K562 (cell line): ENCODE data around the gene PRR14. TPM values are rescaled to one million over a fixed set of nuclear protein-coding genes. Genes with fewer than 3 reads are reported as not detected.

Experiments used
- HEY1 ChIP-seq: fragments of 250-450 bp; sonication (Bioruptor Pico); IDR thresholded peaks from 2 replicates; pipeline ENCODE4 v1.5.0; 2020; ENCODE audit warnings: mild to moderate bottlenecking, moderate library complexity, borderline replicate concordance
- L3MBTL2 ChIP-seq: fragments of 450-650 bp; IDR thresholded peaks from 2 replicates; pipeline ENCODE4 v1.6.1; 2016; ENCODE audit warnings: mild to moderate bottlenecking, moderate library complexity
- MGA ChIP-seq: fragments of 450-650 bp; IDR thresholded peaks from 2 replicates; pipeline ENCODE4 v1.6.1; 2016; ENCODE audit warnings: mild to moderate bottlenecking, moderate library complexity
- NFRKB ChIP-seq: fragments of 450-650 bp; IDR thresholded peaks from 2 replicates; pipeline ENCODE4 v1.6.1; 2016; ENCODE audit warnings: low read depth
- SMAD4 ChIP-seq: fragments of 250-450 bp; sonication (Bioruptor Pico); conservative IDR thresholded peaks from 2 replicates; pipeline ENCODE4 v1.8.0; 2021; ENCODE audit warnings: inconsistent platforms, mild to moderate bottlenecking, moderate library complexity
- TCFL5 ChIP-seq: fragments of 250-450 bp; sonication (Bioruptor Pico); conservative IDR thresholded peaks from 2 replicates; pipeline ENCODE4 v1.6.1; 2021; ENCODE audit warnings: mild to moderate bottlenecking, moderate library complexity, matching md5 sums
- TEAD2 ChIP-seq: fragments of 450-650 bp; IDR thresholded peaks from 2 replicates; pipeline ENCODE4 v1.6.1; 2016; ENCODE audit warnings: missing genetic modification characterization, control low read depth, missing compliant biosample characterization
- XRCC5 ChIP-seq: fragments of 200-400 bp; formaldehyde crosslinking; IDR thresholded peaks from 2 replicates; pipeline ENCODE4 v1.6.1; 2017; ENCODE audit warnings: low read depth, mild to moderate bottlenecking, low read length
- ZFP91 ChIP-seq: sonication (generic); formaldehyde crosslinking; IDR thresholded peaks from 2 replicates; pipeline ENCODE4 v1.8.0; 2022; ENCODE audit warnings: mild to moderate bottlenecking, missing genetic modification reagents
- ZNF140 ChIP-seq: fragments of 250-450 bp; sonication (Bioruptor Pico); IDR thresholded peaks from 2 replicates; pipeline ENCODE4 v1.8.0; 2021; ENCODE audit warnings: moderate library complexity, mild to moderate bottlenecking, inconsistent platforms
- ZNF24 ChIP-seq: fragments of 450-650 bp; IDR thresholded peaks from 2 replicates; pipeline ENCODE4 v1.6.1; 2016
- ZNF77 ChIP-seq: fragments of 250-450 bp; sonication (Bioruptor Pico); IDR thresholded peaks from 2 replicates; pipeline ENCODE4 v1.5.0; 2020
- polyA plus RNA-seq, 8 experiments: library from polyadenylated mRNA; depleted of rRNA in 4 of 8; stranded (reverse) in 5 of 8; unstranded in 3 of 8; fragments of >200 nt; fragmentation: Nextera tagmentation in 2 of 8; fragmentation: Illumina TruSeq in 1 of 8; extraction: Ambion mirVana in 2 of 8; extraction: Trizol in 1 of 8; gene quantifications; 2 replicates each; pipeline versions ENCODE4 v1.2.1 to v1.2.3, GENCODE V29; 2011 to 2014; ENCODE audit warnings: inconsistent platforms in 1 of 8, missing spikeins in 1 of 8
- total RNA-seq, 7 experiments: library from RNA; depleted of rRNA in 6 of 7; stranded (reverse); fragments of >200 nt in 6 of 7; fragmentation: Illumina TruSeq in 2 of 7; extraction: Trizol in 2 of 7; gene quantifications; 2 replicates each; pipeline versions ENCODE4 v1.2.1 to v1.2.3, GENCODE V29; 2011 to 2021; ENCODE audit warnings: low replicate concordance in 1 of 7
- TF ChIP-seq, protein P1 (sequence below): sonication (generic); formaldehyde crosslinking; IDR thresholded peaks from 2 replicates; pipeline ENCODE4 v1.8.0; 2023; ENCODE audit warnings: mild to moderate bottlenecking, missing genetic modification reagents

The PRR14 gene
- total and polyA plus RNA-seq, 9 of the 15 experiments (the other 6 are each of a cell fraction or from before 2014, with no cell fraction given): 2.2 to 63.1 (median 11.5) TPM

DNA sequence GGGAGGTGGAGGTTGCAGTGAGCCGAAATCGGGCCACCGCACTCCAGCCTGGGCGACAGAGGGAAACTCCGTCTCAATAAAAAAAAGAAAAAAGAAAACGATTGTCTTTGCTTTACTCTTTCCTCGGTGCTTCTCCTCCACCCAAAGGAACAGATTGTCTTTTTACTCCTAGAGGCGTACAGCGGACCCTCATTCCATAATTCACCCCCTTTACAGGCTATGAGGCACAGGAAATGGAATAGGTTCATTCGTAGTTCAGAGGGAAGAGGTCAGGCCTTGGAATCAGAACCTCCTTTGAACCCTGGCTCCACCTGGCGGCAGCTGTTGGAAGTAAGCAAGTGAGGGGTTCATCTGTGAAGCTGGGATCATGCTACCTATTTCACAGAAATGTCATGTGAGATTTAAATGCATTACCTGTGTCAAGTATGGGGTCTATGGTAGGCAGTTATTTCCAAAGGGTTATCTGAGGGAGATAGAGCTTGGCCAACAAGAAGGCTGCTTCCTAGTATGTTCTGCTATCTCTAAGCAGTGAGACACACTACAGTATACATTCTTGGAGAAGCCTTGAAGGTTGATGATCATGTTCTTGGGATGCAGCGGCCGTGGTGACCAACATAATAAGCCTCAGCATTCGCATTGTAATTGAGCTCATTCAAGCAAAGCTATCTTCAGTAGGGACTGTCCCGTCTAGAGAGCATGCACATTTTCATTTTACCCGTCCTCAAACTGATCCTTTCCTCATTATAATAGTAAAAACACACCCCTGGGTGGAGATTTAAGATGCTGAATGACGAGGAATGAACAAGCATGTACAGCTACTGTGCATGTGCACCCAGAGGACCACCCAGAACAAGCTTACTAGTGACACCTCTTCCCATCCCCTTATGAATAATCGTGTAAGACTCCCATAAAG is 21.9 kb upstream of the PRR14 start (continued):
- TF ChIP-seq ZFP91 (CRISPR knock-in tag): no peak
- peak; percentile 57; the same call in 1 of the 2 replicates for TF ChIP-seq NFRKB
- no peak for TF ChIP-seq TEAD2 (tag)
- TF ChIP-seq SMAD4 (CRISPR knock-in tag): 0 out of 2 replicates have a peak, but pooled peaks have one; percentile 65
- TF ChIP-seq, protein P1, sequence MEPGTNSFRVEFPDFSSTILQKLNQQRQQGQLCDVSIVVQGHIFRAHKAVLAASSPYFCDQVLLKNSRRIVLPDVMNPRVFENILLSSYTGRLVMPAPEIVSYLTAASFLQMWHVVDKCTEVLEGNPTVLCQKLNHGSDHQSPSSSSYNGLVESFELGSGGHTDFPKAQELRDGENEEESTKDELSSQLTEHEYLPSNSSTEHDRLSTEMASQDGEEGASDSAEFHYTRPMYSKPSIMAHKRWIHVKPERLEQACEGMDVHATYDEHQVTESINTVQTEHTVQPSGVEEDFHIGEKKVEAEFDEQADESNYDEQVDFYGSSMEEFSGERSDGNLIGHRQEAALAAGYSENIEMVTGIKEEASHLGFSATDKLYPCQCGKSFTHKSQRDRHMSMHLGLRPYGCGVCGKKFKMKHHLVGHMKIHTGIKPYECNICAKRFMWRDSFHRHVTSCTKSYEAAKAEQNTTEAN (CRISPR knock-in tag): no peak
- TF ChIP-seq XRCC5: 0 out of 2 replicates have a peak, but pooled peaks have one; percentile 26
- TF ChIP-seq ZNF77 (CRISPR knock-in tag): no peak
- no peak for TF ChIP-seq HEY1 (CRISPR knock-in tag)
- no peak for TF ChIP-seq ZNF140 (CRISPR knock-in tag)
- TF ChIP-seq TCFL5 (CRISPR knock-in tag): no peak
- TF ChIP-seq MGA: no peak
- TF ChIP-seq L3MBTL2: peak; percentile 46; the same call in 1 of the 2 replicates
- TF ChIP-seq ZNF24: no peak
